Measurements from ENCODE around the gene CFAP92. TPM values are rescaled to one million over a fixed set of nuclear protein-coding genes. Genes with fewer than 3 reads are reported as not detected.

Gene CFAP92
- total RNA-seq, 1 donor from 2014 or later: 2.7 TPM

DNA sequence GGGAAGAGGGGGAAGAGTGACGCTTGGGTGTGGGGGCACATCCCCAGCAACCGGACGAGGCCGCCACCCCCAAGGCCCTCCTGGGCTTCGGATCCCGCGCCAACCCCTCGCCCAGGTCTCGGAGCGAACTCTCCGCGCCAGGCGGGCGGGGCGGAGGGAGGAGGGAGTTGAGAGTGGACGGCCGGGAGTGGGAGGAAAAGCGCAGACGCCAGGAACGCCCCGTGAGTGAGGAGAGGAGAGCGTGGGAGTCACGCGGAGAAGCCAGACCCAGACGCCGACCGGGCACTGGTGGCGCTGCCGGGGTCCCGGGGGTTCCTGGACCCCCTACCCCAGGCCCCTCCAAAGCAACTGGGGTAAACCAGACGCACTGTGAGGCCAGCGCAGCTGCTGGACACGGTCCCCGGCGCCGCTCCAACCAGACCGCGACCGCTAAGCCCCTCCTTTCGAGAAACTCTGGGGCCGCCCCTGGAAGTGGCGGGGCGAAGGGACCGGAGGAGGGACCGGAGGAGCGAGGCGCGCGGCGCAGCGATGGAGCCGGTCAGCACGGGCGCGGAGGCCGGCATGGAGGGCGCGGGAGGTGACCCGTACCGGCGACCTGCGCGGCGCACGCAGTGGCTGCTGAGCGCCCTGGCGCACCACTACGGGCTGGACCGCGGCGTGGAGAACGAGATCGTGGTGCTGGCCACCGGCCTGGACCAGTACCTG is 7.4 kb upstream of the CFAP92 start, which contains the start of gene EFCC1:
Gene EFCC1, plus strand, starts transcription at position 204 of the 705 bp plus-strand sequence. Its CDS starts 325 bp downstream, at position 529.
- Mint-ChIP-seq H3K4me1 (ENCODE audit: low read depth) (peaks cover 18% of the 10 kb centered on the region), H3K27me3 (peaks cover 38% of the 10 kb centered on the region), H3K27ac (peak within 1 kb of the TSS; percentile 20), H3K36me3 (ENCODE audit: insufficient read depth) (no peaks in the 10 kb centered on the region), H3K4me3 (ENCODE audit: low read depth) (peak within 1 kb of the TSS; percentile 64), H3K9me3 (ENCODE audit: low read depth) (no peaks in the 10 kb centered on the region)
- TF ChIP-seq, protein P1, sequence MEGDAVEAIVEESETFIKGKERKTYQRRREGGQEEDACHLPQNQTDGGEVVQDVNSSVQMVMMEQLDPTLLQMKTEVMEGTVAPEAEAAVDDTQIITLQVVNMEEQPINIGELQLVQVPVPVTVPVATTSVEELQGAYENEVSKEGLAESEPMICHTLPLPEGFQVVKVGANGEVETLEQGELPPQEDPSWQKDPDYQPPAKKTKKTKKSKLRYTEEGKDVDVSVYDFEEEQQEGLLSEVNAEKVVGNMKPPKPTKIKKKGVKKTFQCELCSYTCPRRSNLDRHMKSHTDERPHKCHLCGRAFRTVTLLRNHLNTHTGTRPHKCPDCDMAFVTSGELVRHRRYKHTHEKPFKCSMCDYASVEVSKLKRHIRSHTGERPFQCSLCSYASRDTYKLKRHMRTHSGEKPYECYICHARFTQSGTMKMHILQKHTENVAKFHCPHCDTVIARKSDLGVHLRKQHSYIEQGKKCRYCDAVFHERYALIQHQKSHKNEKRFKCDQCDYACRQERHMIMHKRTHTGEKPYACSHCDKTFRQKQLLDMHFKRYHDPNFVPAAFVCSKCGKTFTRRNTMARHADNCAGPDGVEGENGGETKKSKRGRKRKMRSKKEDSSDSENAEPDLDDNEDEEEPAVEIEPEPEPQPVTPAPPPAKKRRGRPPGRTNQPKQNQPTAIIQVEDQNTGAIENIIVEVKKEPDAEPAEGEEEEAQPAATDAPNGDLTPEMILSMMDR (IDR thresholded peaks at IDR 0.05; ENCODE audit: unreplicated experiment): no peak
- DNase-seq (ENCODE audit: low spot score, unreplicated experiment): peak; percentile 40

DNA sequence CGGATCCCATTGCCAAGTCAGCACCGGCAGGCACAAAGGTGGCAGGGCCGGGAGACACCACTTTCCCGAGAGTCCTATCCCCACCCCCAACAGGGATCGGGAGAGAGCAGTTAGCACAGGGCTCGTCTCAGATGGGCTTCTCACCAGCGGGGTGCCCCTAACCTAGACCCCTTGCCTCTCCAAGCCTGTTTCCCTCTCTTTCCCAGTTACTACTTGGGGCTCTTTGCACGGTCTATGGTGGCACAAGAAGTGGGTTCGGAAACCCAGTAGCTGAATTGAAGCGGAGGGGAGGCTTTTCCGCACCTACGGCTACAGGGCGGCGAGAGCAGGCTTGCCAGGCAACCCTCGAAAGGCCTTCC is 6.8 kb upstream of the CFAP92 start:
- no peak for DNase-seq (ENCODE audit: low spot score, unreplicated experiment)
- Mint-ChIP-seq H3K36me3 (ENCODE audit: insufficient read depth) (no peaks in the 10 kb centered on the region), H3K4me1 (ENCODE audit: low read depth) (peaks cover 18% of the 10 kb centered on the region), H3K9me3 (ENCODE audit: low read depth) (no peaks in the 10 kb centered on the region), H3K27me3 (peaks cover 42% of the 10 kb centered on the region), H3K27ac (no peak overlapping the region), H3K4me3 (ENCODE audit: low read depth) (peak overlapping the region; percentile 64)
- TF ChIP-seq, protein P1 (IDR thresholded peaks at IDR 0.05; ENCODE audit: unreplicated experiment): no peak

DNA sequence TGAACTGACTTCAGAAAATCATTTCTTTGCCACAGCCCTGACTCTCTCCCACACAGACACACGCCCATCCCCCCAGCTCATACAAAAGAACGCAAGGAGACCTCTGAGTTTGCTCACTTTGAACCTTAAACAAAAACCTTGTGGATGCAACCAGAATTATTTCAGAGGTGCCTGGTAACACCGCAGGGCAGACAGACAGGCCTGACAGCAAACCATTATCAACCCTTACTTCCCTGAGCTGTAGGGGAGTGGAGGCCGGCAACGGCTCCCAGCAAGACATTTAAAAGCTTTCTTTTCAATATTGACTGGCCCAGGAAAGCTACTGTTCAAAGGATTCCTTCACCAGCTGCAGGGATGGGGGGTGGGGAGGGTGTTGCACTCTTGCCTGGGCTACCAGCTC is 5.2 kb upstream of the CFAP92 start:
- Mint-ChIP-seq H3K27me3 (peaks cover 37% of the 10 kb centered on the region), H3K27ac (peak overlapping the region; percentile 47), H3K36me3 (ENCODE audit: insufficient read depth) (no peaks in the 10 kb centered on the region), H3K9me3 (ENCODE audit: low read depth) (no peaks in the 10 kb centered on the region), H3K4me3 (ENCODE audit: low read depth) (peak overlapping the region; percentile 1), H3K4me1 (ENCODE audit: low read depth) (peaks cover 20% of the 10 kb centered on the region)
- DNase-seq (ENCODE audit: low spot score, unreplicated experiment): no peak
- TF ChIP-seq, protein P1 (IDR thresholded peaks at IDR 0.05; ENCODE audit: unreplicated experiment): no peak

DNA sequence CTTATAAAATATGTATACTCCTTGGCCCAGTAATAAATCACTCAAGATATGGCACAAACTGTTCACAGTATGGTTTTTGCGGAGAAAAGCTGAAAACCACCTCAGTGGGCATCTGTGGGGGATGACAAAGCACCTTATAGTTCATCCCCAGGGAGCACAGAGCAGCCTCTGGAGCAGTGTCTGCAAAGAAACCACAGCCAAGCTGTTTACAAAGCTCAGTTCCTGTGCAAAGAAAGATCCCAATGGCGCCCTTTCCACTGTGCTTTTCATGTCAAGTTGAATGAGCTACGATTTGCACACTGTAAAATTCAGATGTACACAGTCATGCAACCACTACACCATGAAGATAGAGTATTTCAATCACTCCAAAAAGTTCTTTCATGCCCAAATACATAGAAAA is 4.7 kb upstream of the CFAP92 start:
- no peak for DNase-seq (ENCODE audit: low spot score, unreplicated experiment)
- Mint-ChIP-seq H3K4me3 (ENCODE audit: low read depth) (no peak overlapping the region), H3K27me3 (peaks cover 34% of the 10 kb centered on the region), H3K27ac (peak overlapping the region; percentile 47), H3K9me3 (ENCODE audit: low read depth) (no peaks in the 10 kb centered on the region), H3K36me3 (ENCODE audit: insufficient read depth) (no peaks in the 10 kb centered on the region), H3K4me1 (ENCODE audit: low read depth) (peaks cover 20% of the 10 kb centered on the region)
- TF ChIP-seq, protein P1 (IDR thresholded peaks at IDR 0.05; ENCODE audit: unreplicated experiment): no peak

DNA sequence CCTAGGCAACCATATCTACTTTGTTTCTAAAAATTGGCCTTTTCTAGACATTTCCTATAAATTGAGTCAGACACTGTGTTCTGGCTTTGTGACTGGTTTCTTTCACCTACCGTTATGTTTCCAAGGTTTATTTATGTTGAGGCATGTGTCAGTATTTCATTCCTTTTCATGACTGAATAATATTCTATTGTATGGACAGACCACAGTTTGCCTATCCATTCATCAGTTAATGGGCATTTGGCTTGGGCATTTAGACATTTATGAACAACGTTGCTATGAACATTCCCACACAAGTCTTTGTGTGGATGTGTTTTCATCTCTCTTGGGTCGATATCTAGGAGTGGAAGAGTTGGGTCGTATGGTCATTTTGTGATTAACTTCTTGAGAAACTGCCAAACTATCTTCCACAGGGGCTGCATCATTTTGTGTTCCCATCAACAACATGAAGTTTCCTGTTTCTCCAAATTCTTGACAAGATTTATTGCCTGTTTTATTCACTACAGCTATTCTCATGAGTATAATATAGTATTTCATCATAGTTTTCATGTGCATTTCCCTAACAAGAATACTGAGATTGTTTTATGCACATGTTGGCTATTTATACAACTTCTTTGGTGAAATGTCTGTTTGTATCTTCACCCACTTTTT is 3.7 kb upstream of the CFAP92 start:
- no peak overlapping the region for H3K4me3 Mint-ChIP-seq (ENCODE audit: low read depth)
- no peaks in the 10 kb centered on the region for H3K36me3 Mint-ChIP-seq (ENCODE audit: insufficient read depth)
- H3K4me1 Mint-ChIP-seq (ENCODE audit: low read depth): peaks cover 28% of the 10 kb centered on the region
- H3K9me3 Mint-ChIP-seq (ENCODE audit: low read depth): no peaks in the 10 kb centered on the region
- DNase-seq (ENCODE audit: low spot score, unreplicated experiment): no peak
- peaks cover 25% of the 10 kb centered on the region for H3K27me3 Mint-ChIP-seq
- TF ChIP-seq, protein P1 (IDR thresholded peaks at IDR 0.05; ENCODE audit: unreplicated experiment): no peak
- peak overlapping the region; percentile 20 for H3K27ac Mint-ChIP-seq
